Measurements from ENCODE around the gene DENND5B. TPM values are rescaled to one million over a fixed set of nuclear protein-coding genes. Genes with fewer than 3 reads are reported as not detected.

Gene DENND5B
- total and polyA plus RNA-seq, 2 of the 4 experiments (the other 2 are of a cell fraction) = 5.5 to 13.4 TPM

DNA sequence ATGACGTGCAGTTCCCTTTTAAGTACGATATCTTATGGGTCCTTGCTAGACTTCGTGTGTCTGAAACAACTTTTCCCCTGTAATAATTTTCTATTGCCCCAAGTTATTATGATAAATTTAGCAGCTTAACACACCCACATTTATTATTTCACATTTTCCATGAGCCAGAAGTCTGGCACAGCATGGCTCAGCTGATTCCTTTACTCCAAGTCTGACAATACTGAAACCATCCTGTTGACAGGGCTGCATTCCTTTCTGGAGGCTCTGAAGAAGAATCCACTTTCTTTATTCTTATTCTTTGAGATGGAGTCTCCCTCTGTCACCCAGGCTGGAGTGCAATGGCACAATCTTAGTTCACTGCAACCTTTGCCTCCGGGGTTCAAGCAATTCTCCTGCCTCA, 80.9 kb downstream of the DENND5B start:
- ChIA-PET CTCF (interaction anchor here (1.9 kb wide), 1 partner anchor 10 kb away, joined by 4 read pairs; no protein-coding TSS in a partner anchor), POLR2A (ENCODE audit: unreplicated experiment) (no interaction called here)

More for the DNA sequence above, 80.9 kb downstream of the DENND5B start:
- TF ChIP-seq MAZ (IDR thresholded peaks at IDR 0.05; ENCODE audit: borderline replicate concordance, low read depth, low read length) = no peak
- TF ChIP-seq CHD1 (IDR thresholded peaks at IDR 0.05; ENCODE audit: low read depth, low read length) = no peak
- TF ChIP-seq FOS (IDR thresholded peaks at IDR 0.05; ENCODE audit: low read depth, low read length) = no peak
- TF ChIP-seq SMC3 (IDR thresholded peaks at IDR 0.05; ENCODE audit: low read depth, low read length) = no peak
- no peak for TF ChIP-seq POLR2A (IDR thresholded peaks at IDR 0.05; ENCODE audit: low read depth, low read length)
- TF ChIP-seq CEBPB (IDR thresholded peaks at IDR 0.05; ENCODE audit: low read depth, low read length) = no peak
- no peak for TF ChIP-seq MXI1 (IDR thresholded peaks at IDR 0.05; ENCODE audit: borderline replicate concordance, low read depth, low read length)
- no peak for TF ChIP-seq RAD21 (IDR thresholded peaks at IDR 0.05; ENCODE audit: low read length)
- TF ChIP-seq NFE2L2 (IDR thresholded peaks at IDR 0.05; ENCODE audit: low read depth, low read length) = no peak
- TF ChIP-seq BHLHE40 (IDR thresholded peaks at IDR 0.05; ENCODE audit: low read depth, low read length) = no peak
- no peak for TF ChIP-seq MAFK (IDR thresholded peaks at IDR 0.05; ENCODE audit: low read depth, low read length)
- H2BK20ac ChIP-seq (ENCODE audit: low read depth, low read length) = no peak overlapping the region
- no peak overlapping the region for H2AFZ ChIP-seq (replicated peaks; ENCODE audit: low read length, poor library complexity)
- H4K8ac ChIP-seq (ENCODE audit: low read depth in 2 of 2, low read length in 2 of 2) = no peak overlapping the region
- WGBS, 2 experiments (ENCODE audit: extremely low coverage in 2 of 2, insufficient read length in 1 of 2) = 100% methylated on average over 1 of the region's 4 CpGs; no CpG with 5 or more reads in 1 of the 2 experiments
- no peak overlapping the region for H3K4ac ChIP-seq (ENCODE audit: low read depth, low read length)
- DNase-seq = peak; percentile 22
- H3K23ac ChIP-seq (ENCODE audit: low read depth, low read length) = no peak overlapping the region
- H3K4me2 ChIP-seq (ENCODE audit: low read depth, low read length) = no peak overlapping the region
- peak; percentile 37; the same call in 1 of the 2 replicates for ATAC-seq (ENCODE audit: low read depth)
- H3K27ac ChIP-seq (ENCODE audit: insufficient read depth, low read length) = no peak overlapping the region
- dilution Hi-C loops (cut with HindIII; ENCODE audit: low sequenced_read_pairs, unreplicated experiment) = no loop called here
- H3K56ac ChIP-seq (ENCODE audit: extremely low read depth, insufficient read depth, low read length) = no peak overlapping the region
- H2BK5ac ChIP-seq (ENCODE audit: low read depth, low read length, poor library complexity, severe bottlenecking) = no peak overlapping the region
- no TSS peak for BruUV-seq (replicated peaks)
- H2BK15ac ChIP-seq (ENCODE audit: low read depth, low read length) = no peak overlapping the region
- H2AK5ac ChIP-seq (ENCODE audit: low read depth, low read length) = no peak overlapping the region
- H3K9me1 ChIP-seq (ENCODE audit: insufficient read depth, low read length) = peaks cover 5% of the 10 kb centered on the region; the same call in 1 of the 2 replicates
- no peaks in the 10 kb centered on the region for H3K36me3 ChIP-seq (ENCODE audit: control insufficient read depth, insufficient read depth, low read length)
- in situ Hi-C loops (cut with MboI; ENCODE audit: low sequenced_read_pairs) = loop anchor here (10.0 kb wide), 1 partner anchor 55 kb away; no protein-coding TSS in a partner anchor
- H3K9me3 ChIP-seq (ENCODE audit: control insufficient read depth, insufficient read depth, low read length) = no peaks in the 10 kb centered on the region
- intact Hi-C loops (cut with micrococcal nuclease) = no loop called here
- H3K79me1 ChIP-seq (ENCODE audit: low read depth in 1 of 2, low read length in 2 of 2) = peaks cover 28 to 51% of the 10 kb centered on the region in 2 experiments
- no peak overlapping the region for H3K9ac ChIP-seq (ENCODE audit: low read depth, low read length)
- H3K14ac ChIP-seq (replicated peaks; ENCODE audit: low read depth, low read length) = 0 out of 2 replicates have a peak overlapping the region, but pooled peaks have one; percentile 1
- H2BK120ac ChIP-seq (ENCODE audit: low read depth, low read length) = no peak overlapping the region
- H4K20me1 ChIP-seq (ENCODE audit: insufficient read depth, low read length) = no peaks in the 10 kb centered on the region
- H3K4me3 ChIP-seq (ENCODE audit: insufficient read depth, low read depth, low read length) = no peak overlapping the region
- no peak overlapping the region for H3K18ac ChIP-seq (ENCODE audit: low read depth, low read length)
- no peak overlapping the region for H4K5ac ChIP-seq (ENCODE audit: low read depth, low read length)
- H4K91ac ChIP-seq (ENCODE audit: insufficient read depth, low read depth, low read length) = 0 out of 2 replicates have a peak overlapping the region, but pooled peaks have one; percentile 2
- no peak overlapping the region for H2AK9ac ChIP-seq (replicated peaks; ENCODE audit: low read depth, low read length, poor library complexity)
- no peaks in the 10 kb centered on the region for H3K27me3 ChIP-seq (ENCODE audit: control insufficient read depth, insufficient read depth, low read length)
- H3K4me1 ChIP-seq (ENCODE audit: control insufficient read depth, insufficient read depth, low read length) = peaks cover 11% of the 10 kb centered on the region; the same call in 1 of the 2 replicates

All from IMR-90 (cell line).